NCI-H345 treated with DMSO at 0.1 percent for 48 hours (cell line): ENCODE results near the gene FRMPD1.

Experiments
- DNase-seq: peaks from one replicate; lab custom pipeline; 2025; ENCODE audit not compliant: unreplicated experiment; lab: John Stamatoyannopoulos, UW

The FRMPD1 gene

GRCh38 chr9:37632479-37632878, 18.3 kb upstream of the FRMPD1 start:
- no peak for DNase-seq

DNA sequence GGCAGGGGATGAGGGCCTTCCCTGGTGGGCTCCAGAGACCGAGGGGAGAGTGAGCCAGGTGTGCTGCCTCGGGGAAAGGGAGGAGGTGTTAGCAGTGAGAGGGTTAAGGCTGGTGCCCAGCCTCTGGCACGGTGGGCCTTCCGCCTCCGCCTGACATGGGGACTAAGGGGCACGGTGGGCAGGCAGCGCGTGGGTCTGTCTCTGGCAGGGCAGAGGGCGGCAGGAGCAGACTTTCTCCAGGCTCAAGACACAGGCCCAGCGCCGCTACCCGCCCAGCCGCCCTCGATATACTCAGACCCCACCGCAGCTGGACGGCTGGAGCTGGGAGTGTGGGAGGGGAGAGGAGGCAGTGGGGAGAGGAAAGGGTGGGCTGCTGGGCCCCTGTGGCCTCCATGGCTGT, 14.9 kb upstream of the FRMPD1 start:
- DNase-seq, result no peak

GRCh38 chr9:37636511-37637448, 14.0 kb upstream of the FRMPD1 start:
- DNase-seq, result no peak

DNA sequence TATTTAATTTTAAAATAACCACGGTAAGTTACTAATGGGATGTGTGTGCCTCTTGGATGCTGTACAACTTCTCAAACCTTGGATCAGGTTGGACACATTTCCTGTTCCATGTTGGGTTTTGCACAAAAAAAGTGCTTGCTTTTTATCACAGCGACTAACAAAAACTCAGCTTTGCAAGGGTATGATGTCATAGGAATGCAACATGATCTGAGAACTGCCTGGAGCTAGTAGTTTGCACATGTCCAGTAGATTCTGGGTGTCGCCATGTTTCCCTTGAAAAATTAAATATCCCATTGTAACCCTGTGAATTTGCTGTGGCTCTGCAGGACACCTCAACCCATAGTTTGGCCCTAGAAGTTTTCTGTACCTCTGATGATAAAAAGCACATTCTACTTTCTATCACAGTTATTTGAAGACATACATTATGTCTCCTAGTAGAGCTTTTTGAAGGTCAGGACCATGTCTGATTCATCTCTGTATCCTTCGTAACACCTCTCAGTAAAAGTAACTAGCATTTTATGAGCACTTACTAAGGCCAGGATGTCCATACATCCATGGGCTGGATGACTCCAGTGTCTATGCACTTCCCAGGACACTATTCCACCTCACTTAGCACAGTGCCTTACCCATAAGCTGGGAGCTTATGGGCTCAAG, 11.5 kb upstream of the FRMPD1 start:
- no peak for DNase-seq

DNA sequence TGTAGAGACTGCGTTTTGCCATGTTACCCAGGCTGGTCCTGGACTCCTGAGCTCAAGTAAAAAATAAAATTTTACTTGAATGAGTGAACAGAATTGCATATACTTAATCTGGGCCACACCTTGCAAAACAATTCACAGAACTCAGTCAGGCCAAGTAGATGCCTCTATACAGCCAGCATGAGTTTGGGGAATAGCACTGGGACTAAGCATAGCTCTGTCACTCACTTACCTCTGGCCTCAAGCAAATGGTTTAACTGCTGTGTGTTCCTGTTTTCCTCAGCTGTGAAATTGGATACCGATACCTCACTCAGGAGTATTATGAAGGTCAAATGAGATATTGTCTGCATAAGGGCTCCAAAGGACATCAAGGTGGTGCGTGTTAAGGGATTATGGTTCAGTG, 10.9 kb upstream of the FRMPD1 start:
- no peak for DNase-seq

- no peak for DNase-seq
Observed at GRCh38 chr9:37640246-37640645, 10.5 kb upstream of the FRMPD1 start.

GRCh38 chr9:37641331-37641730, 9.4 kb upstream of the FRMPD1 start:
- DNase-seq, result no peak

DNA sequence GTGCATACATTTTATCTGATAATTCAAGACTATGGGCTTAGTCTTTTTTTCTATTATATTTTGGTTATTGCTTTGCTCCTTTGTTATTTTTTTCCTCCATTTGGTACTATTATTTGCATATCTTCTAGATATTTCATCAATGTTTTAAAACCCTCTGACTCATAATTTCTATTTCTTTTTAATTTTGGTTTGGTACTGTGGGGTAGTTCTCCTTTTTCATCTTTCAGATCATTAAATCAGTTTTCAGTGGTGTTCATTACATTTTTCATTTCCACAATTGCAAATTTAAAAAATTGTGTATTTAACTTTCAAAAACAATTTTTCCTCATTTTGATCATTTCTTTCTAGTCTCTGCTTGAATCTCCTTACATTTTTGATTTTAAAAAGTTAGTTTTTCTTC, 7.5 kb upstream of the FRMPD1 start:
- no peak for DNase-seq

- DNase-seq, result no peak
Observed at GRCh38 chr9:37645903-37646506, 4.7 kb upstream of the FRMPD1 start.

GRCh38 chr9:37650299-37650872, 368 bp upstream of the FRMPD1 start:
- DNase-seq, result no peak

DNA sequence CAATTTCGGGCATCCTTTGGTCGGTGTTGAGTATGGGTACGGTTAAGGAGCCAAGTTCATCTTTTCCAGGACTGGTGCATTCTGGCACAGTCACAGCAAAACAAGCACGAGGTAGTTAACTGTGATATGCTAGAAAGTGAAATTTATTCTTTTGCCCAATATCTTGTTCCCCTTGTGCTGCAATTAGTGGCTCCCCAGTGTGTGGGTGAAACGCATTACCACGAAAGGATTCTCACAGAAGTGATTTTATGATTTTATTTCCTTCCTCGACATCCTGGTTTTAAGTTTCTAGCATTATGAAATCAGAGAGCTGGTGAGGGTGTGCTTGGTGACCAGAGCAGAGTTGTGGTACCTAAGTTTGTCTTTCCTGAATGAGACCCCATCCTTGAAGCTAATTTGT, 1.5 kb downstream of the FRMPD1 start:
- no peak for DNase-seq

DNA sequence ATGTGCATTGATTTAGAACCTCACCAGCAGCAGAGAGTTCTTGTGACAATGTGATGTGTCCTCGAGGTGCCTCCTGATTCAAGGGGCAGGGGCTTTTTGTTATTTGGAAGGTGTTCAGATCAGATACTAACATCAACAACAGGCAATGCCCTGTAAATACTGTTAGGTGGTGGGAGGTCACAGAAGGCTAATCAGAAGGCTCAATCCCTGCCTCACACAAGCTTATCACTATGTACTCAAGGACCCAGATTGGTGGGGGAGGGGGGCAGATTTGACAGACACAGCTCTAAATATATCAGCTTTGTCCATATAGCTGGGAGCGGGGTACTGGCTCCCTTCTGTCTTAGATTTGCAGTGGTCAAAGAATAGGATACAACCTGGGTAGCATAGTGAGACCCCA, 2.6 kb downstream of the FRMPD1 start:
- no peak for DNase-seq

- no peak for DNase-seq
Observed at GRCh38 chr9:37656936-37657335, 6.2 kb downstream of the FRMPD1 start.

DNA sequence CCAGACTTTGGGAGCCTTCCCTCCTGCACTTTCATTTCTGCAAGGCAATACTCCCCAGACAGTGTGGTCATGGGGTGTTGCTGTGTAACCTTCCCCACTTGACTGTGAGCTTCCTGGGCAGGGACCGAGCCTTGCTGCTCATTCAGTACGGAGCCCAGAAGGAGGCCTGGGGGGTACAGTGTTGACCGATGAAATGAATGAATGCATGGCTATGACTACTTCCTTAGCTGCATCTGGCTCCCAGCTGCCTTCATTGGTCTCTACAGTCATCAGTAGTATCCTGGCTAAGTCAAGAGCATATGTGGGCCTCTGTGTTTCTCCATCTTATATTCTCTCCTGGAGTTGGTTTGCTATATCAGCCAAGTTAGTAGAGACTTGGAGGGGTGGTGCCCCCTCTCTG, 9.9 kb downstream of the FRMPD1 start:
- no peak for DNase-seq

- DNase-seq, result no peak
Observed at GRCh38 chr9:37663926-37664325, 13.2 kb downstream of the FRMPD1 start.

GRCh38 chr9:37667706-37668105, 17.0 kb downstream of the FRMPD1 start:
- no peak for DNase-seq

DNA sequence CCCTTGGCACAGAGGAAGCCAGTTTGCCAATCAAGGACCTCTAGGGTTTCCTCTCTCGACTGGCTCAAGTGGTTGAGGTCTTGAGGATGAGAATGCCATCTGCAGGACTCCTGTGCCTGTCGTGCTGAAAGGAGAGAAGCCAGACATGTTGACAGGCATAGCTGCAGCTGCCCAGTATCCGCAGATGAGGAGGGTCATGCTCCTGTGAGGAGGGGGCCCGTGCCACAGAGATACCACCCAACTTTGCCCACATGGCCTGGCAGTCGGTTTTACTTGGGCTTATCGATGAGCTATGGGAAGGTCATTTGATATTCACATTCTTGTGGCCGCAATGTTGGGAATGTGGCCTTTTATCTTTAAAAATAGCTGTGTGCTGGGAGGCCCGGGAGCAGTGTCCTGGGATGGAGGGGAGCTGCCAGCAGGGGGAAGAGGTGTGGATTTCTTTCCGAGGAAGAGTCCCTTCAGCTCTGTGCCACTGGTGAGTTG, 17.4 kb downstream of the FRMPD1 start:
- no peak for DNase-seq

DNA sequence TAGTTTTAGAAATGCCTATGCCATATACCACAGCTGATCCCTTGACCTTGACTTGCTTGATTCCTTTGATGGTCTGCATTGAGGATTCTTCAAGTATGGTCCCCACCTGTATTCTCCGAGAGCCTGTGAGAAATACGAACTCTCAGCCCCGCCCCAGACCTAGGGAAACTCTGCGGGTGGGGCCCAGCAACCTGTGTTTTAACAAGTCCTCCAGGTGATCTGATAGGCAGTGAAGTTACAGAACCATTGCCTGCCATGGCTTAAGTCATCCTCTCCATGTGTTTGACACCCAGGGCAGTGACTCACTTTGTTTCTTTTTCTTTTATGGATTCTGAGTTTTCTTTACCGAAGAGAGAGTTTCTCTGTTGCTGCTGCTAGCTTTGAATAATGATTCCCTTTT, 18.5 kb downstream of the FRMPD1 start:
- no peak for DNase-seq

DNA sequence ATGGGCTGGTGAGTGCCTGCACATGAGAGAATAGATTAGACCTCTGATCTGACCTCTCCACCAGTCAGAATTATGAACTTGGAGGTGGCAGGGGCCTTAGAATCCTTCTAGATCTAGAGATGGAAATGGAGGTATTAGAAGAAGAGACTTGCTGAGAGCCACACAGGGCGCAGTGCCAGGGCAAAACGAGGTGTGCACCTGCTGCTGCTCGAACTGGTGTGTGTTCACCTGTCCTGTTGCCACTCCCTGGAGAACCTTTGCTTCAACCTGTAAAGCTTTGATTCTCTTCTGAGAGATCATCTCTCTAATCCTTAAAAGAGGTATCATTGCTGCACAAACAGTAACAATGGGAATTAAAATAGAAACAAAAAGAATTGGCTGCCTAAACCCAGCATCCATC, 24.9 kb downstream of the FRMPD1 start:
- DNase-seq, result peak; percentile 80

DNA sequence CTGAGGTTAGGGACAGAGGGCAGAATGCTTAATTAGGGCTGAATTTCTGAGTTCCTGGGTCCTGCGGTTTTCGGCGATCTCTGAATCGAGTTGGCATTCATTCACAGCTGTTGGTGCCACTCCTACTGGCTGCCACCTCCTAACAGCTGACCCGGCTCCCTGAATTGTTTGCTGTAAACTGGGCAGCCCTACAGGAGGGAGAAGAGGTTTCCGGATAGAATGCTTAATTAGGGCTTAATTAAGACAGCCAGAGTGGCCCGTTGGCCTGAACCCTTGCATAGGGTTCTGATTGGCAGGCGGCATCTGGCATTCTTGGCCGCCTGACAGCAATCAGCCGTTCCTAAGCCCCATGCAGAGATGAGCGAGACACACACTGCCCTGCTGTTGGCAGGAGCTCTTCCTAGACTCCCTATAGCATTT, 25.7 kb downstream of the FRMPD1 start:
- DNase-seq, result peak; percentile 58

DNA sequence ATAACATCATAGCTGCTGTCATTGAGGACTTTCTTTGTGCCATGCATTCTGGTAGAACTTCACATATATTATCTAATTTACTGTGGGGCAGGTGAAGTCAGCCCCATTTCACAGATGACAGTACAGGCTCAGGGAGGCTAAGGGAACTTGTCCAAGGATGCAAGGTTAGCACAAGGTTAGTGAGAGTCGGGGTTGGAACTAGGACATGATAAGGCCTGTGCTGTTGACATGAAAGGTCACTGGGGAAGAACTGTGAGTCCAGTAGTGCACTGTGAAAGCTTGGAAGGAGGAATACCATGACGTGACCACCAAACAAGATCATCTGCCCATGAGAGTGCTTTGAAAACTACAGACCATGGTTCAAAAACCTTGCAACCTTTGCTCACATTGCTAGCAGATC, 26.7 kb downstream of the FRMPD1 start:
- DNase-seq, result no peak
